Neural crest cell (in vitro differentiated cells): ENCODE data around the gene DNHD1. TPM values are rescaled to one million over a fixed set of nuclear protein-coding genes. Genes with fewer than 3 reads are reported as not detected.

Source experiments
- DNase-seq: peaks from one replicate; pipeline ENCODE4 v3.0.0; 2021; ENCODE audit warnings: low read depth, mixed read lengths, low spot score
- H3K27ac Mint-ChIP-seq: one replicate; pipeline ENCODE4 v1.8.0; 2021; ENCODE audit warnings: mild to moderate bottlenecking, mixed read lengths; ENCODE audit not compliant: unreplicated experiment
- H3K27me3 Mint-ChIP-seq: 2 replicates; pipeline ENCODE4 v1.8.0; 2021; ENCODE audit warnings: low read depth, mild to moderate bottlenecking, mixed read lengths
- H3K36me3 Mint-ChIP-seq: 2 replicates; pipeline ENCODE4 v1.8.0; 2021; ENCODE audit warnings: low read depth, mild to moderate bottlenecking, mixed read lengths
- H3K4me1 Mint-ChIP-seq: 2 replicates; pipeline ENCODE4 v1.8.0; 2021; ENCODE audit warnings: mixed read lengths
- H3K4me3 Mint-ChIP-seq: one replicate; pipeline ENCODE4 v1.8.0; 2021; ENCODE audit warnings: mild to moderate bottlenecking, mixed read lengths
- H3K9me3 Mint-ChIP-seq: 2 replicates; pipeline ENCODE4 v1.8.0; 2021; ENCODE audit warnings: mixed read lengths
- total RNA-seq: library from RNA; stranded (reverse); gene quantifications from 2 replicates; pipeline ENCODE4 v1.2.1, GENCODE V29; 2021
- TF ChIP-seq, protein P1 (sequence below): fragments of 200-600 bp; sonication (generic); conservative IDR thresholded peaks from 2 replicates; pipeline ENCODE4 v1.5.0; 2021; ENCODE audit warnings: antibody characterized with exemption, mild to moderate bottlenecking

The DNHD1 gene
- total RNA-seq, 1 donor from 2014 or later: 10.2 TPM

DNA sequence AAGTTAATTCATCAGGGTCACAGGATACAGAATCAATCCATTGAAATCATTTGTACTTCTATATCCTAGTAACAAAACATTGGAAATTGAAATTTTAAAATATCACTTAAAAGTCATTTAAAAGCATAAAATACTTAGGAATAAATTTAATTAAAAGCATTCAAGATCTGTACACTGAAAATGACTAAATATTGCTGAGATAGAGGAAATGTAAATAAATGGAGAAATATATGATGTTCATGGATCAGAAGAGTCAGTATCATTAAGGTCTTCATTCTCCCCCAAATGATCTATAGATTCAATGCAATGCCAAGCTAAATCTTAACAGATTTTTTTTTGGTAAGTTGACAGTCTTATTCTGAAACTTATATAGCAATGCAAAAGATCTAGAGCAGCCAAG is 56.6 kb downstream of the DNHD1 start:
- Mint-ChIP-seq H3K9me3 (no peaks in the 10 kb centered on the region), H3K4me3 (no peak overlapping the region), H3K27ac (no peak overlapping the region), H3K36me3 (peaks cover 2% of the 10 kb centered on the region), H3K27me3 (no peaks in the 10 kb centered on the region), H3K4me1 (peaks cover 7% of the 10 kb centered on the region)
- DNase-seq: no peak
- TF ChIP-seq, protein P1, sequence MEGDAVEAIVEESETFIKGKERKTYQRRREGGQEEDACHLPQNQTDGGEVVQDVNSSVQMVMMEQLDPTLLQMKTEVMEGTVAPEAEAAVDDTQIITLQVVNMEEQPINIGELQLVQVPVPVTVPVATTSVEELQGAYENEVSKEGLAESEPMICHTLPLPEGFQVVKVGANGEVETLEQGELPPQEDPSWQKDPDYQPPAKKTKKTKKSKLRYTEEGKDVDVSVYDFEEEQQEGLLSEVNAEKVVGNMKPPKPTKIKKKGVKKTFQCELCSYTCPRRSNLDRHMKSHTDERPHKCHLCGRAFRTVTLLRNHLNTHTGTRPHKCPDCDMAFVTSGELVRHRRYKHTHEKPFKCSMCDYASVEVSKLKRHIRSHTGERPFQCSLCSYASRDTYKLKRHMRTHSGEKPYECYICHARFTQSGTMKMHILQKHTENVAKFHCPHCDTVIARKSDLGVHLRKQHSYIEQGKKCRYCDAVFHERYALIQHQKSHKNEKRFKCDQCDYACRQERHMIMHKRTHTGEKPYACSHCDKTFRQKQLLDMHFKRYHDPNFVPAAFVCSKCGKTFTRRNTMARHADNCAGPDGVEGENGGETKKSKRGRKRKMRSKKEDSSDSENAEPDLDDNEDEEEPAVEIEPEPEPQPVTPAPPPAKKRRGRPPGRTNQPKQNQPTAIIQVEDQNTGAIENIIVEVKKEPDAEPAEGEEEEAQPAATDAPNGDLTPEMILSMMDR: no peak

DNA sequence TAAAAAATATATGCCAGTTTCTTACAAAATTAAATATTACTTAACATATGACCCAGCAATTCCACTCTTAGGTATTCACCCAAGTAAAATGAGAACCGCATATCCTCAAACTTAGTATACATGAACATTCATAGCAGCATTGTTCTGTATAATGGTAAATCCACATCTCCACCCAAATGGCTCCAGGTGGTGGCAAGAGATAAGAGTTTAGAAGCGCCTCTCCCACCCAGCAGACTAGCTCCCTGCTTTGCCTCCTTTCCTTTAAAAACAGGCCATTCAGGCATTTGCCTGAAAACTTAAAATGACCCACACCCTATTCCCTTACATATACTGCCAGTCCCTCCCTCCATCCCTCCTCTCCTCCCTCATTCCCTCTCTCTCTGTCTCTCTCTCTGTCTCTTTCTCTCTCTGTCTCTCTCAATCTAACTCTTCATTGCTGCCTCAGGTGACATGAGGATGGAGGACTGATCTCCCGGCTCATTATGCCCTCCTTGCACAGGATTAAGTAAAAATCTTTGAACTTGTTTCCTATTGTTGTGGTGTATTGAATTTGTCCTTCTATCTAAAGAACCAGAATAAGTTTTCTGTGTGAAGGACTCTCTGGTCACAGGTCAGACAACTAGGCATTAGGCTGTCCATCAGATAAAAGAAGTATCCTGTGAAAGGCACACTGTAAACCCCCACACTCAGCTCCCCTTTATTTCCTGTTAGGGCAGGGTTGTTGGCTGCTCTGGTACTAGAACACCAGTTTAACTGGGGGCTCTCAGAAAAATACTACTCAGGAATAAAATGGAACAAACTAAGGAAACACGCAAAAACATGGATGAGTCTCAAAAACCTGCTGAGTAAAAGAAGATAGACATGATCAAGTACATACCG is 58.0 kb downstream of the DNHD1 start:
- peaks cover 2% of the 10 kb centered on the region for H3K36me3 Mint-ChIP-seq
- no peaks in the 10 kb centered on the region for H3K27me3 Mint-ChIP-seq
- TF ChIP-seq, protein P1: no peak
- peaks cover 7% of the 10 kb centered on the region for H3K4me1 Mint-ChIP-seq
- no peak overlapping the region for H3K4me3 Mint-ChIP-seq
- no peaks in the 10 kb centered on the region for H3K9me3 Mint-ChIP-seq
- DNase-seq: no peak
- H3K27ac Mint-ChIP-seq: no peak overlapping the region

DNA sequence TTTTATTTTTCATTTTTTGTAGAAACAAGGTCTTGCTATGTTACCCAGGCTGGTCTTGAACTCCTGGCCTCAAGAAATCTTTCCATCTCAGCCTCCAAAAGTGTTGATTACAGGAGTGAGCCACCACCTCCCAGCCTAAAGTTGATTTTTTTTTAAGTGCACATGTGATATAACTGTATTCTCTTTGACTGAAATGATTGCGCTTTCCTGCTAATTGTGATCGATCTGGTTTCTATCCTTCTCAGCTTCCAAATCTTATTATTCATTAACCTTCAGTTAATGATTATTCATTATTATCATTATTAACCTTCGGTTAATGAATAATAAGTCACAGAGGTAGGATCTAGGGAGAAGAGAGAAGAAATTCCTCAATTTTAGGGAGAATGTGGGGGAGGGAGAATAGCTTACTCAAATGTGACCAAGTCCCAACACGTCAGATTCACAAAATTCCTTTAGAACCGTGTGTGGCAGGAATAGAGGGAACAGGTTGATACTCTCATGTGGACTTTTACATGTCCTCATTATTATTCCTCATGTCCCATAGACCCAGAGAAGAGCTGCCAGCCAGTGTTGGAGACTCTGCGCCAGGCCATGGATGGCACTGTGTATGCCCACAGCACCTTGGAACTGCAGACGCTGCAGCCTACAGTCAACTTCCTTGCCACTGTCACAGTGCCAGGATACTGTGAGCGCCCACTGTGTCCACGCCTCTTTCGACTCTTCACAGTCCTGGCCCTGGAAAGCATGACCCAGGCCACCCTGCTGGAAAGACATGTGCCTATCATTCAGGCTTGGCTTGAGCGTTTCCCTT is 59.3 kb downstream of the DNHD1 start:
- Mint-ChIP-seq H3K27ac (peak overlapping the region; percentile 83), H3K4me1 (peaks cover 7% of the 10 kb centered on the region), H3K9me3 (no peaks in the 10 kb centered on the region), H3K27me3 (no peaks in the 10 kb centered on the region), H3K36me3 (peaks cover 2% of the 10 kb centered on the region), H3K4me3 (no peak overlapping the region)
- TF ChIP-seq, protein P1: no peak
- DNase-seq: no peak

DNA sequence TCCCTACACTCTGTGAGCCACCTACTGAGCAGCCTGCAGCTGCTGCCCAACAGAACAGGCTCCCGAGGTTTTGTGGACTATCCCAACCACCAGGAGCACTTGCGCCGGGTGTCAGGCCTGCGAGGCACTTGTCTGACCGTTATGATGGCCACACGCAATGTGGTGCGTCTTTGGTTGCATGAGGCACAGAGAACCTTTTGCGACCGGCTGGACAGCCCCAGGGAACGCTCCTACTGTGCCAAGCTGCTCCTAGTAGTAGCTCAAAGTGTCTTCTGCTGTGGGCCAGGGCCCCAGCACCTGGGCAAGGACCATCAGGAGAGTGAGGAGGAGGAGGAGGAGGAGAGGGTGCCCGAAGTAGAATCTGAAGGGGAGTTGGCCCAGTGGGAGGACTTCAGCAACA is 60.0 kb downstream of the DNHD1 start:
- TF ChIP-seq, protein P1: no peak
- H3K27ac Mint-ChIP-seq: no peak overlapping the region
- no peaks in the 10 kb centered on the region for H3K27me3 Mint-ChIP-seq
- H3K4me3 Mint-ChIP-seq: no peak overlapping the region
- no peak for DNase-seq
- no peaks in the 10 kb centered on the region for H3K9me3 Mint-ChIP-seq
- H3K4me1 Mint-ChIP-seq: peaks cover 7% of the 10 kb centered on the region
- H3K36me3 Mint-ChIP-seq: peaks cover 2% of the 10 kb centered on the region

DNA sequence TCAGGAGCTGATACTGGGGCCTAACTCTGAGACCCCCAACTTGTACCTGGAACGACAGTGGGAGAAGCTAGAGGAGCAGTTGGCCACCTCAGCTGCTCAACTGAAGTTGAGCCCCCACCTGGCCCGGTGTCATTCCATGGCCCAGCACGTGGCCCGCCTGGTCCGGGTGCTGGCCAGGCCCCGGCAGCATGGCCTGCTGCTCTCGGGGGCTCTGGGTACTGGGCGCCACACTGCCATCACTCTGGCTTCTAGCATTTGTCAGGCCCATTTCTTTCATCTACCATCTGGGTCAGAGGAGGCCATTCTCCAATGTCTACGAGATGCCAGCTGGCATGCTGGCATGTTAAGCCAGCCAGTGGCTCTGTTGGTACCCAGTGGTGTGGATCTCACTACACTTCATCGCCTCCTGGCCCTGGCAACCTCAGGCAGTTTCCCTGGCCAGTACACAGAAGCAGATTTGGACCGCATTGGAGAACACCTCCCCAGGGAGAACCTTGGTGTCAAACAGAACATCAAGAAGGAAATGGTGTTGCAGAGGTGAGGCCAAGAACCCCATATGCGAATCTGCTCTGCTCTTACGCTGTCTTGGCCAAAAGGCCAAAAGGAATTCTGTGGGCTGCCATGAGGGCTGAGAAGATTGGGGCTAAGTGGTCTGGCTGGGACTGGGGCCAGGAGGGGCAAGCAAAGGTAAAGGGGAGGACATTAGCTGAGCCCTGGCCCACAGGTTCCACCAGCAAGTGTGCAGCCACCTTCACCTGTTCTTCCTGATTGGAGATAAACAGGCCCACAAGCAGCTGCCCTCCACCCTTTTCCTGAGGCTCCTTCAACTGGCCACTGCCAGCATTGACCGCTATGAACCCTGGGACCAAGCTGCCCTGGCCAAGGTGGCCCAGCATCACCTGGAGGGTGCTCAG is 60.9 kb downstream of the DNHD1 start:
- DNase-seq: no peak
- H3K9me3 Mint-ChIP-seq: no peaks in the 10 kb centered on the region
- peaks cover 2% of the 10 kb centered on the region for H3K36me3 Mint-ChIP-seq
- peaks cover 7% of the 10 kb centered on the region for H3K4me1 Mint-ChIP-seq
- no peak overlapping the region for H3K27ac Mint-ChIP-seq
- no peaks in the 10 kb centered on the region for H3K27me3 Mint-ChIP-seq
- TF ChIP-seq, protein P1: no peak
- no peak overlapping the region for H3K4me3 Mint-ChIP-seq
